Suprapubic skin (tissue), 4 donors: ENCODE measurements around the gene MBNL2. TPM values are rescaled to one million over a fixed set of nuclear protein-coding genes. Genes with fewer than 3 reads are reported as not detected.
A peak's percentile ranks its signal among the peaks of the same experiment; 100 is the strongest.

Experiments
- DNase-seq, 2 donors: peaks; one replicate each; pipeline ENCODE4 v3.0.0-alpha.2; 2019; ENCODE audit warnings: low spot score in 2 of 2
- H3K27ac ChIP-seq: fragments of 200-600 bp; sonication (generic); one replicate; pipeline ENCODE4 v1.5.1; 2019
- H3K27me3 ChIP-seq: fragments of 200-600 bp; sonication (generic); one replicate; pipeline ENCODE4 v1.5.1; 2019
- H3K36me3 ChIP-seq: fragments of 200-600 bp; sonication (generic); one replicate; pipeline ENCODE4 v1.5.1; 2019
- H3K4me1 ChIP-seq: fragments of 200-600 bp; sonication (generic); one replicate; pipeline ENCODE4 v1.5.1; 2019
- H3K4me3 ChIP-seq: fragments of 200-600 bp; sonication (generic); one replicate; pipeline ENCODE4 v1.5.1; 2019; ENCODE audit warnings: mild to moderate bottlenecking
- H3K9me3 ChIP-seq: fragments of 200-600 bp; sonication (generic); one replicate; pipeline ENCODE4 v1.5.1; 2019
- EP300 ChIP-seq: sonication (generic); formaldehyde crosslinking; IDR thresholded peaks from one replicate; pipeline ENCODE4 v1.6.1; 2017; ENCODE audit warnings: antibody characterized with exemption
- POLR2A ChIP-seq, 2 donors: fragments of 450-650 bp; IDR thresholded peaks; one replicate each; pipeline ENCODE4 v1.6.1; 2017; ENCODE audit warnings: antibody characterized with exemption in 2 of 2, mild to moderate bottlenecking in 2 of 2, moderate library complexity in 2 of 2
- POLR2AphosphoS5 ChIP-seq, 3 donors: sonication (generic); formaldehyde crosslinking; IDR thresholded peaks; one replicate each; pipeline ENCODE4 v1.6.1; 2017; ENCODE audit warnings: antibody characterized with exemption in 3 of 3
- WGBS: methylation state at CpG from one replicate; pipeline ENCODE4 v1.1.5; 2018; 5-methylcytosine and 5-hydroxymethylcytosine counted together
- total RNA-seq, 4 donors: library from RNA; depleted of rRNA; stranded (reverse); fragments of >200 nt; gene quantifications; one replicate each; pipeline ENCODE4 v1.1.0, GENCODE V29; 2016
- TF ChIP-seq, protein P1 (sequence below), 2 donors: fragments of 200-600 bp in 1 of 2; fragments of 450-650 bp in 1 of 2; sonication (generic) in 1 of 2; IDR thresholded peaks; one replicate each; pipeline ENCODE4 v1.5.1; 2016 to 2019; ENCODE audit warnings: antibody characterized with exemption in 2 of 2, mild to moderate bottlenecking in 1 of 2, moderate library complexity in 1 of 2

Gene MBNL2
- total RNA-seq, 4 donors from 2014 or later, result 64.2 to 92.4 (median 73.4) TPM

DNA sequence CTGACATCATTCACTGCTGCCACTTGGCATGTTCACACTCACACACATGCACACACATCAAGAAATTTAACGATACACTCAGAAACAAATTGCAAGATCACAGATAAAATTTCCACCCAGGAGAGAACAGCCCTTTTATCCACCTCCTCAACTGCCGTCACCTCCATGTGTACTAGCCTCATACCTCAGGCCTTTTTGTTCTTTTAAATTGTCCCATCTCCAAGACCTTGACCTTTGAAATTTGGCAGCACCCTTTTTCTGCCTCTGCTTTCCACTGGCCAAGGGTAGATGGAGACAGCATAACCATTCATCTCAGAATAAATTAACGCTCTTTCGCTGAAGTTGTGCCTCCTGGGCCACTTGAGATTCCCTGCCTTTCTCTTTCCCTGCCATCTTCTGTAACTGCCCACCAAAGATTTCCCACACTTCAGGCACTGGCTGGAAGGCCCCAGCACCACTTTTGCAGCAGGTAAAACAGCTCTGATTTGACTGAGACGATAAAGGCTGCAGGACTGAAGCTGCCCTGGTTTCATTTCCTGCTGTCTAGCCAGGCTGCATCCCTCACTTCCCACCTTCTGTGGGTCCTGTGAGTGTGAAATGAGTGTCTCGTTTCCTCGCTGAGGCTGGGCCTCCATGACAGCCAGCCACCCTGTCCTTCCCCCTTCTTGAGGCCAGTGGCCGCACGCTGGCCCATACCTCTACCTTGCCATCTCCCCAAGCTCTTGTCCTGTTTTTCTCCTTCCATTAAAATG, 39.3 kb downstream of the MBNL2 start:
- Histone ChIP-seq H3K27ac (peak overlapping the region; percentile 36), H3K9me3 (no peaks in the 10 kb centered on the region), H3K27me3 (no peaks in the 10 kb centered on the region), H3K4me1 (peaks cover 61% of the 10 kb centered on the region), H3K36me3 (no peaks in the 10 kb centered on the region), H3K4me3 (no peak overlapping the region)
- DNase-seq, result no peak
- 73% methylated on average over 9 of the region's 9 CpGs for WGBS
- no peak for TF ChIP-seq POLR2AphosphoS5 (IDR thresholded peaks at IDR 0.05)
- TF ChIP-seq EP300, result no peak
- TF ChIP-seq POLR2A (IDR thresholded peaks at IDR 0.05), result no peak
- TF ChIP-seq, protein P1, sequence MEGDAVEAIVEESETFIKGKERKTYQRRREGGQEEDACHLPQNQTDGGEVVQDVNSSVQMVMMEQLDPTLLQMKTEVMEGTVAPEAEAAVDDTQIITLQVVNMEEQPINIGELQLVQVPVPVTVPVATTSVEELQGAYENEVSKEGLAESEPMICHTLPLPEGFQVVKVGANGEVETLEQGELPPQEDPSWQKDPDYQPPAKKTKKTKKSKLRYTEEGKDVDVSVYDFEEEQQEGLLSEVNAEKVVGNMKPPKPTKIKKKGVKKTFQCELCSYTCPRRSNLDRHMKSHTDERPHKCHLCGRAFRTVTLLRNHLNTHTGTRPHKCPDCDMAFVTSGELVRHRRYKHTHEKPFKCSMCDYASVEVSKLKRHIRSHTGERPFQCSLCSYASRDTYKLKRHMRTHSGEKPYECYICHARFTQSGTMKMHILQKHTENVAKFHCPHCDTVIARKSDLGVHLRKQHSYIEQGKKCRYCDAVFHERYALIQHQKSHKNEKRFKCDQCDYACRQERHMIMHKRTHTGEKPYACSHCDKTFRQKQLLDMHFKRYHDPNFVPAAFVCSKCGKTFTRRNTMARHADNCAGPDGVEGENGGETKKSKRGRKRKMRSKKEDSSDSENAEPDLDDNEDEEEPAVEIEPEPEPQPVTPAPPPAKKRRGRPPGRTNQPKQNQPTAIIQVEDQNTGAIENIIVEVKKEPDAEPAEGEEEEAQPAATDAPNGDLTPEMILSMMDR (IDR thresholded peaks at IDR 0.05), result no peak

DNA sequence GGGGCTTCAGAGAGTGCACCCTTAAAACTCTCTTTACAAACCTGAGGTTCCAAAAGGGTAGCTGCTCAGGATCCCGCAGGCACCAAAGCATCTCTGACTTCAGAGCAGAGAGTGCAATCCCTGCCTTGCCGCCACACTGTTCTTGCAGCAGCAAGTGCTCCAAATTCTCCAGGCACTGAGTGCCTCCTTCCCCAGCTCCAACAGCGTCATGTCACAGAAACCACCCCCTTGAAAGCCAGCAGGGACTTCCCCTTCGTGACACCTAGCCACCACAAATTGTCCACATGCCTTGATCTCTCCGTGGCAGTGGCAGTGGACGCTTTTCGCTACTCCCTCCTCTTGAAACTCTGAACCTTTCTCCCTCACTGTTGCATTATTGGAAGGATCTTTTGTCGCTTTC, 39.9 kb downstream of the MBNL2 start:
- 79% methylated on average over 8 of the region's 8 CpGs for WGBS
- Histone ChIP-seq H3K27me3 (no peaks in the 10 kb centered on the region), H3K4me3 (no peak overlapping the region), H3K27ac (no peak overlapping the region), H3K9me3 (no peaks in the 10 kb centered on the region), H3K36me3 (no peaks in the 10 kb centered on the region), H3K4me1 (peaks cover 60% of the 10 kb centered on the region)
- TF ChIP-seq POLR2A (IDR thresholded peaks at IDR 0.05) (no peak), EP300 (no peak), POLR2AphosphoS5 (IDR thresholded peaks at IDR 0.05) (no peak)
- TF ChIP-seq, protein P1 (IDR thresholded peaks at IDR 0.05), result no peak
- DNase-seq, result no peak

DNA sequence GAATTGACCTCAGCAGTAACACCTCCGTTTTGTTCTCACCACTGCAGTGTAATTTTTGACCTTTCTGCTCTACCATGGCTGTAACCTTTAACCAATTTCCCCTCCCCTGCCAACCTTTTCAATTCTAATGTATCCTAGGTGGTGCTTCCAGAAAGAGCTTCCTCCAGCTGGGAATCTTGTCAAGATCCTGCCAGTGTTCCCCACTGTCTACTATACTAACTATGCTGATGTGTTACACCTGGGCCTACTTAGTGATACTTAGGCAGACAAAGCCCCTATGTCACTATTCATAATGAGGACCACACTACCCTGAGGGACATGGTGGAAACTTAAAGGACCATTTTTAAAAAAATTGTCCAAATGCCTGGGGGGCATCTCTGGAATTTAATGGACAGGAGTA, 41.0 kb downstream of the MBNL2 start:
- Histone ChIP-seq H3K4me1 (peaks cover 57% of the 10 kb centered on the region), H3K27ac (no peak overlapping the region)
- 92% methylated on average over 1 of the region's 1 CpG for WGBS

DNA sequence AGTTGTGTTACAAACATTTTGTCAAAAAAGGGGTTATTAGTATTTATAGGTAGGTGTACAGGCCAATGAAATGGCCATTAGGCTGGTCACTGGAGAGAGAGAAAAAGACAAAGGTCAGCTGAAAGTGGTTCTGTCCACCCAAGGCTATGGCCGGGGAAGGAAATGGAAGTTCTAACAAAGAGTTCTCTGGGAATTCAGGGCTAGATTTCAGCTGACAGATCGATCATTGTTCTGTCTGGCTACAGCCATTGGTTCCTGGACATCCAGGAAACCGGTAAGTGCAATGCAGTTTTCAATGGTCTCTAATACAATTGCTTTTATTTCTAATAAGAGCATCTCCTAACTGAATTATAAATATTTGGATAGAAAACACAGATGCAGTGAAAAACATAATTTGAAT, 42.5 kb downstream of the MBNL2 start:
- Histone ChIP-seq H3K9me3 (no peaks in the 10 kb centered on the region), H3K4me1 (peaks cover 50% of the 10 kb centered on the region), H3K27ac (no peak overlapping the region), H3K4me3 (no peak overlapping the region), H3K36me3 (no peaks in the 10 kb centered on the region), H3K27me3 (no peaks in the 10 kb centered on the region)
- TF ChIP-seq, protein P1 (IDR thresholded peaks at IDR 0.05), result no peak
- DNase-seq, result no peak
- 66% methylated on average over 3 of the region's 3 CpGs for WGBS

More for the DNA sequence above, 41.0 kb downstream of the MBNL2 start:
- no peak overlapping the region for H3K4me3 ChIP-seq
- H3K27me3 ChIP-seq, result no peaks in the 10 kb centered on the region
- H3K36me3 ChIP-seq, result no peaks in the 10 kb centered on the region
- TF ChIP-seq EP300, result no peak
- DNase-seq, result no peak
- no peaks in the 10 kb centered on the region for H3K9me3 ChIP-seq

DNA sequence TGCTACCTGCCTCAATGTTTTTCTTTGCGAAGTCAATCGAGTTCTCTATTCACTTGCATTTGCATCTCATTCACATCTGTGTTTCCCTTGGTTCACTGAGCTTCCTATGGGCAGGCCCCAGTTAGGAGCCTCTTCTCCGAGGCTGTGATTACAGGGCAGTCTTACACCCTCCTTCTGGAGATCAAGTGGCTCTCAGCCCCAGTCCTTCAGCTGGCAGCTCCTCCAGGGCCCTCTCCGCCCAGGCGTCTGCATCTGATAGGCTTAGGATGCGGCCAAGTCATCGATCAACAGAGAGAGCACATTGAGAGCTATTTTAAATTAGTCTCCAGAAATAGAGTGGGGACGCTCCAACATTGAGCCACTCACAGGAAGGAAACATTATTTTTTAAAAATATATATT, 44.2 kb downstream of the MBNL2 start:
- TF ChIP-seq POLR2AphosphoS5 (IDR thresholded peaks at IDR 0.05), result no peak
- no peak for TF ChIP-seq EP300
- TF ChIP-seq, protein P1 (IDR thresholded peaks at IDR 0.05), result no peak
- TF ChIP-seq POLR2A (IDR thresholded peaks at IDR 0.05), result no peak
- no peaks in the 10 kb centered on the region for H3K27me3 ChIP-seq
- H3K4me1 ChIP-seq, result peaks cover 35% of the 10 kb centered on the region
- no peaks in the 10 kb centered on the region for H3K36me3 ChIP-seq
- H3K4me3 ChIP-seq, result no peak overlapping the region
- H3K27ac ChIP-seq, result no peak overlapping the region
- H3K9me3 ChIP-seq, result no peaks in the 10 kb centered on the region
- no peak for DNase-seq
- WGBS, result 82% methylated on average over 8 of the region's 8 CpGs
